Measurements from ENCODE around the gene OTOP2.

Gene OTOP2

DNA sequence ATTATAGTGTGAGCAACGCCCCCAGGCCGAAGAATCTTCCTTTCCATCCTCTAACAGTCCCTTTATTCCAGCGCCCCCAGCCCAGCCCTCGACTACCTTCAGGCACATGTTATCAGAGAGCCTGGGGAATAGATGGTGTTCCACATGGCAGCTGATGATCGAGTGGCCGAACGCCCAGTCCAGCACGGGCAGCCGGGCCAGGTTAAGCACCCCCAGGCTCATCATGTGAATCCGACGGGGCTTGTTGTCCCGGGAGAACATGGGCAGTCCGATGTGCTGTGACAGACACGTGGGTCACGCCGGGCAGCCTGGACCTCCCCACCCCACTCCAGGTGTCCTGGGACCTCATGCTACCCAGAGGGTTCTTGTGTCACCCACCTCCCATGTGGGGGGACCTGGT is 44.8 kb upstream of the OTOP2 start:
- Histone ChIP-seq H3K9ac (ENCODE audit: low read length) (no peak overlapping the region), H3K27ac (ENCODE audit: low read depth, low read length) (no peak overlapping the region), H3K36me3 (ENCODE audit: low read length) (no peaks in the 10 kb centered on the region), H3F3A (ENCODE audit: insufficient read depth) (no peaks in the 10 kb centered on the region; the same call in 1 of the 2 replicates), H3K27me3 (ENCODE audit: low read length) (no peaks in the 10 kb centered on the region), H3K9me2 (replicated peaks; ENCODE audit: insufficient read depth, low read length) (no peaks in the 10 kb centered on the region), H3K9me3 (ENCODE audit: insufficient read depth, low read length) (no peaks in the 10 kb centered on the region), H3K79me2 (ENCODE audit: insufficient read depth, low read length) (no peaks in the 10 kb centered on the region), H4K20me1 (ENCODE audit: low read depth, low read length) (no peaks in the 10 kb centered on the region), H3K4me2 (ENCODE audit: low read depth, low read length, poor library complexity, severe bottlenecking) (no peak overlapping the region), H3K4me3 (ENCODE audit: insufficient read depth, low read length, poor library complexity, severe bottlenecking) (no peak overlapping the region), H2AFZ (ENCODE audit: low read depth, low read length, severe bottlenecking) (no peak overlapping the region)
- TF ChIP-seq, protein P1, sequence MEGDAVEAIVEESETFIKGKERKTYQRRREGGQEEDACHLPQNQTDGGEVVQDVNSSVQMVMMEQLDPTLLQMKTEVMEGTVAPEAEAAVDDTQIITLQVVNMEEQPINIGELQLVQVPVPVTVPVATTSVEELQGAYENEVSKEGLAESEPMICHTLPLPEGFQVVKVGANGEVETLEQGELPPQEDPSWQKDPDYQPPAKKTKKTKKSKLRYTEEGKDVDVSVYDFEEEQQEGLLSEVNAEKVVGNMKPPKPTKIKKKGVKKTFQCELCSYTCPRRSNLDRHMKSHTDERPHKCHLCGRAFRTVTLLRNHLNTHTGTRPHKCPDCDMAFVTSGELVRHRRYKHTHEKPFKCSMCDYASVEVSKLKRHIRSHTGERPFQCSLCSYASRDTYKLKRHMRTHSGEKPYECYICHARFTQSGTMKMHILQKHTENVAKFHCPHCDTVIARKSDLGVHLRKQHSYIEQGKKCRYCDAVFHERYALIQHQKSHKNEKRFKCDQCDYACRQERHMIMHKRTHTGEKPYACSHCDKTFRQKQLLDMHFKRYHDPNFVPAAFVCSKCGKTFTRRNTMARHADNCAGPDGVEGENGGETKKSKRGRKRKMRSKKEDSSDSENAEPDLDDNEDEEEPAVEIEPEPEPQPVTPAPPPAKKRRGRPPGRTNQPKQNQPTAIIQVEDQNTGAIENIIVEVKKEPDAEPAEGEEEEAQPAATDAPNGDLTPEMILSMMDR (IDR thresholded peaks at IDR 0.05; ENCODE audit: insufficient read depth, low read length, poor library complexity, severe bottlenecking): no peak
- no peak for TF ChIP-seq EZH2phosphoT487 (conservative IDR thresholded peaks at IDR 0.05; ENCODE audit: low read length)

DNA sequence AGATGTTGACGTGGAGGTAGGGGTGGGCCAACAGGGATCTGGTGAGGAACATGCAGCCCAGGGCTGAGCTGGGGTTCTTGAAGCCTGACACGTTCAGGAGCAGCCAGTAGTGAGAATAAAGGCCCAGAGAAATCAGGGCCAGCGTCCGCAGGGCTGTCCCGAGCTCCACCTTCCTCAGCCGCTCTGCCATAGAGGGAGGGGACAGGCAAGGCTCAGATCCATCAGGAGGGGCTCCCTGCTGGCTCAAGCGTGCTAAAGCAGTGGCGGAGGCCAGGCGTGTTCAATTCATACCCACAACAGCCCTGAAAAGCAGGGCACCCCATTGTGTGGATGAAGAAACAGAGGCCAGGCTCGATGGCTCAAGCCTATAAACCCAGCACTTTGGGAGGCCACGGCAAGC is 43.0 kb upstream of the OTOP2 start:
- Histone ChIP-seq H3K79me2 (ENCODE audit: insufficient read depth, low read length) (no peaks in the 10 kb centered on the region), H3K4me2 (ENCODE audit: low read depth, low read length, poor library complexity, severe bottlenecking) (no peak overlapping the region), H3F3A (ENCODE audit: insufficient read depth) (no peaks in the 10 kb centered on the region), H3K9ac (ENCODE audit: low read length) (no peak overlapping the region), H2AFZ (ENCODE audit: low read depth, low read length, severe bottlenecking) (no peak overlapping the region), H3K27ac (ENCODE audit: low read depth, low read length) (no peak overlapping the region), H3K36me3 (ENCODE audit: low read length) (no peaks in the 10 kb centered on the region), H3K27me3 (ENCODE audit: low read length) (no peaks in the 10 kb centered on the region), H3K4me3 (ENCODE audit: insufficient read depth, low read length, poor library complexity, severe bottlenecking) (no peak overlapping the region), H4K20me1 (ENCODE audit: low read depth, low read length) (no peaks in the 10 kb centered on the region), H3K9me2 (replicated peaks; ENCODE audit: insufficient read depth, low read length) (no peaks in the 10 kb centered on the region), H3K9me3 (ENCODE audit: insufficient read depth, low read length) (no peaks in the 10 kb centered on the region)
- TF ChIP-seq EZH2phosphoT487 (conservative IDR thresholded peaks at IDR 0.05; ENCODE audit: low read length): no peak
- TF ChIP-seq, protein P1 (IDR thresholded peaks at IDR 0.05; ENCODE audit: insufficient read depth, low read length, poor library complexity, severe bottlenecking): no peak

DNA sequence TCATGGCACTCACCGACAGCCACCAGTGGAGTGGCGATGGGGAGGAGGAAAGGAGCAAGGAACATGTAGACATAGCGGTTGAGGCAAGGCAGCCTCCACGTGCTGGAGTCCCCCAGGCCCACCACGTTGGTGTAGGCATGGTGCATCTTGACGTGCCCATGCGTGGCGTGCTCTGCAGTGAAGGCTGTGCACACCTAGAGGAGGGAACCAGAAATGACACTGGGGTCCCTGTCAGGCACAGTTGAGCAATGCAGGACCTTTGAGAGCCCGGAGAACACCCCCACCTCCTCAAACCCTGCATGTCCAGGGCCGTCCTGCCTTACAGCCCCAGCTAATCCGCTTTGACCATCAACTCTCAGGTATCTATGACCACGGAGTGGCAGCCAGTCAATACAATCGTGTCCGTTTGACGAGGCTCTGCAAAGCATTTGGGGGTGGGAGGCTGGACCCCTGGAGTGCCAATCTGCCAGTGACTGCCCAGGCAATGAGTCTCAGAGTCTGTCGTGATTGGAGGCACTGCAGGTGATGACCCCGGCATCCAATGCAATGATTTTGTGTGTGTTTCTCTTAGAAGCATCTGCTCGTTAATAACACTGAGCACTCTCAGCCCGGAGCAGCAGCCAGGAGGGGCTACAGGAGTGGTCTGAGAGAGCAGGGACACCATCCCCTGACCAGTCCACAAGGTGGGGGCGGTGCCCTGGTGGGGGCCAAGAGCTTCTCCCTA is 41.4 kb upstream of the OTOP2 start:
- H3K27me3 ChIP-seq (ENCODE audit: low read length): no peaks in the 10 kb centered on the region
- no peak overlapping the region for H2AFZ ChIP-seq (ENCODE audit: low read depth, low read length, severe bottlenecking)
- no peaks in the 10 kb centered on the region for H3K36me3 ChIP-seq (ENCODE audit: low read length)
- H3F3A ChIP-seq (ENCODE audit: insufficient read depth): no peaks in the 10 kb centered on the region
- H3K4me2 ChIP-seq (ENCODE audit: low read depth, low read length, poor library complexity, severe bottlenecking): no peak overlapping the region
- H3K79me2 ChIP-seq (ENCODE audit: insufficient read depth, low read length): no peaks in the 10 kb centered on the region
- no peak overlapping the region for H3K4me3 ChIP-seq (ENCODE audit: insufficient read depth, low read length, poor library complexity, severe bottlenecking)
- no peak for TF ChIP-seq EZH2phosphoT487 (conservative IDR thresholded peaks at IDR 0.05; ENCODE audit: low read length)
- TF ChIP-seq, protein P1 (IDR thresholded peaks at IDR 0.05; ENCODE audit: insufficient read depth, low read length, poor library complexity, severe bottlenecking): no peak
- H3K9me3 ChIP-seq (ENCODE audit: insufficient read depth, low read length): no peaks in the 10 kb centered on the region
- no peak overlapping the region for H3K27ac ChIP-seq (ENCODE audit: low read depth, low read length)
- H4K20me1 ChIP-seq (ENCODE audit: low read depth, low read length): no peaks in the 10 kb centered on the region
- no peak overlapping the region for H3K9ac ChIP-seq (ENCODE audit: low read length)
- H3K9me2 ChIP-seq (replicated peaks; ENCODE audit: insufficient read depth, low read length): no peaks in the 10 kb centered on the region

Data from SU-DHL-6 (cell line).